H1 (cell line): ENCODE data around the gene CHSY1. TPM values are rescaled to one million over a fixed set of nuclear protein-coding genes. Genes with fewer than 3 reads are reported as not detected.

Experiments used
- CTCF ChIA-PET: fragments of 300-600 bp; sonication (Branson Sonifier 250); formaldehyde crosslinking; loops from one replicate; lab custom pipeline; 2021; ENCODE audit not compliant: partially characterized antibody; lab: Charles Lee
- POLR2A ChIA-PET: fragments of 300-600 bp; sonication (Branson Sonifier 250); formaldehyde crosslinking; loops from one replicate; lab custom pipeline; 2021; ENCODE audit warnings: inconsistent platforms; ENCODE audit not compliant: partially characterized antibody; lab: Charles Lee
- DNase-seq, 2 experiments: peaks; one replicate each; pipeline versions ENCODE4 v3.0.0 to v3.0.0-alpha.2; 2010 to 2022; ENCODE audit warnings: low spot score in 2 of 2, low read depth in 1 of 2, mixed read lengths in 1 of 2
- FAIRE-seq: peaks from 2 replicates; lab custom pipeline; 2011; peaks lifted over from hg19 to GRCh38; lab: Jason Lieb, UNC
- H2AFZ ChIP-seq: 2 replicates; pipeline ENCODE4 v1.8.1; 2012; ENCODE audit warnings: low read length, inconsistent platforms
- H2AK5ac ChIP-seq: 2 replicates; pipeline ENCODE4 v1.6.1; 2013; ENCODE audit warnings: low read depth, low read length
- H2BK120ac ChIP-seq: replicated peaks from 2 replicates; pipeline ENCODE3; 2013; ENCODE audit warnings: low read depth, low read length, inconsistent platforms
- H2BK12ac ChIP-seq: 2 replicates; pipeline ENCODE4 v1.6.1; 2013; ENCODE audit warnings: low read depth, low read length
- H2BK15ac ChIP-seq: 2 replicates; pipeline ENCODE4 v1.6.1; 2013; ENCODE audit warnings: low read length
- H2BK20ac ChIP-seq: 2 replicates; pipeline ENCODE4 v1.6.1; 2013; ENCODE audit warnings: low read length
- H2BK5ac ChIP-seq: 2 replicates; pipeline ENCODE4 v1.6.1; 2013; ENCODE audit warnings: low read depth, low read length
- H3K14ac ChIP-seq: 2 replicates; pipeline ENCODE4 v1.6.1; 2013; ENCODE audit warnings: inconsistent platforms; ENCODE audit not compliant: insufficient read length
- H3K18ac ChIP-seq: 2 replicates; pipeline ENCODE4 v1.6.1; 2013; ENCODE audit warnings: low read length; ENCODE audit errors: extremely low read depth
- H3K23ac ChIP-seq: 2 replicates; pipeline ENCODE4 v1.6.1; 2013; ENCODE audit warnings: inconsistent platforms; ENCODE audit not compliant: insufficient read length
- H3K23me2 ChIP-seq: 2 replicates; pipeline ENCODE4 v1.6.1; 2013; ENCODE audit warnings: low read depth, low read length
- H3K27ac ChIP-seq: 2 replicates; pipeline ENCODE4 v1.6.1; 2011; ENCODE audit warnings: low read depth, low read length, inconsistent platforms
- H3K27me3 ChIP-seq, 4 experiments: replicated peaks in 1 of 4; 1 replicate in 1 of 4; 2 replicates in 3 of 4; pipeline versions ENCODE4 v1.6.1 to v1.8.1; 2011 to 2013; ENCODE audit warnings: low read length in 3 of 4, mild to moderate bottlenecking in 3 of 4, inconsistent platforms in 2 of 4, mixed read lengths in 2 of 4, moderate library complexity in 1 of 4; ENCODE audit not compliant: control insufficient read depth in 3 of 4, insufficient read depth in 3 of 4; ENCODE audit errors: extremely low read depth in 1 of 4
- H3K36me3 ChIP-seq, 4 experiments: 2 replicates each; pipeline versions ENCODE4 v1.6.1 to v1.8.1; 2011 to 2013; ENCODE audit warnings: mild to moderate bottlenecking in 4 of 4, low read length in 3 of 4, moderate library complexity in 2 of 4, control low read depth in 1 of 4, inconsistent platforms in 1 of 4; ENCODE audit not compliant: insufficient read depth in 4 of 4, control insufficient read depth in 2 of 4
- H3K4ac ChIP-seq: replicated peaks from 2 replicates; pipeline ENCODE3; 2013; ENCODE audit warnings: low read length, low read depth, mixed read lengths, inconsistent platforms; ENCODE audit not compliant: insufficient read length
- H3K4me1 ChIP-seq, 4 experiments: replicated peaks in 1 of 4; 1 replicate in 1 of 4; 2 replicates in 3 of 4; pipeline versions ENCODE4 v1.6.1 to v1.8.1; 2011 to 2013; ENCODE audit warnings: low read length in 3 of 4, inconsistent platforms in 2 of 4, mixed read lengths in 1 of 4; ENCODE audit not compliant: insufficient read depth in 4 of 4, control insufficient read depth in 3 of 4
- H3K4me2 ChIP-seq, 2 experiments: 2 replicates each; pipeline versions ENCODE4 v1.6.1 to v1.8.1; 2011 to 2013; ENCODE audit warnings: low read depth in 2 of 2, low read length in 2 of 2, control low read depth in 1 of 2, inconsistent platforms in 1 of 2, mild to moderate bottlenecking in 1 of 2; ENCODE audit not compliant: insufficient read depth in 1 of 2
- H3K4me3 ChIP-seq, 4 experiments: fragments of 200-600, 300-600 bp in 1 of 4; sonication (generic), shearing (Covaris generic), sonication (Bioruptor Twin) in 1 of 4; 2 replicates each; pipeline versions ENCODE4 v1.5.1 to v1.8.1; 2011 to 2016; ENCODE audit warnings: low read length in 4 of 4, low read depth in 3 of 4, control low read depth in 2 of 4, inconsistent platforms in 2 of 4, mild to moderate bottlenecking in 2 of 4, mixed read lengths in 1 of 4, moderate library complexity in 1 of 4; ENCODE audit not compliant: insufficient read depth in 2 of 4; ENCODE audit errors: extremely low read depth in 1 of 4
- H3K56ac ChIP-seq: replicated peaks from 2 replicates; pipeline ENCODE3; 2013; ENCODE audit warnings: low read depth, mild to moderate bottlenecking, mixed read lengths, low read length, inconsistent platforms; ENCODE audit not compliant: insufficient read length
- H3K79me1 ChIP-seq: 2 replicates; pipeline ENCODE4 v1.6.1; 2013; ENCODE audit warnings: low read depth, low read length, control low read depth
- H3K79me2 ChIP-seq, 2 experiments: 2 replicates each; pipeline versions ENCODE4 v1.6.1 to v1.8.1; 2012 to 2013; ENCODE audit warnings: low read length in 2 of 2, mild to moderate bottlenecking in 2 of 2, inconsistent platforms in 1 of 2; ENCODE audit not compliant: insufficient read depth in 2 of 2, control insufficient read depth in 1 of 2
- H3K9ac ChIP-seq, 4 experiments: replicated peaks in 1 of 4; 1 replicate in 1 of 4; 2 replicates in 3 of 4; pipeline versions ENCODE4 v1.6.1 to v1.8.1; 2011 to 2013; ENCODE audit warnings: low read depth in 3 of 4, low read length in 3 of 4, control low read depth in 2 of 4, mild to moderate bottlenecking in 2 of 4, moderate library complexity in 2 of 4, inconsistent platforms in 1 of 4; ENCODE audit errors: extremely low read depth in 1 of 4
- H3K9me3 ChIP-seq, 2 experiments: 2 replicates each; pipeline versions ENCODE4 v1.6.1 to v1.8.1; 2012 to 2013; ENCODE audit warnings: mild to moderate bottlenecking in 2 of 2, moderate library complexity in 2 of 2, control low read depth in 1 of 2, inconsistent platforms in 1 of 2, low read depth in 1 of 2, low read length in 1 of 2, mixed read lengths in 1 of 2; ENCODE audit not compliant: insufficient read depth in 2 of 2
- H4K20me1 ChIP-seq, 2 experiments: replicated peaks in 1 of 2; 2 replicates each; pipeline versions ENCODE3 to v1.8.1; 2011 to 2013; ENCODE audit warnings: inconsistent platforms in 2 of 2, low read length in 2 of 2, mild to moderate bottlenecking in 1 of 2; ENCODE audit not compliant: insufficient read depth in 2 of 2, control insufficient read depth in 1 of 2
- H4K5ac ChIP-seq: 2 replicates; pipeline ENCODE4 v1.6.1; 2013; ENCODE audit warnings: low read length, low read depth, mixed read lengths, inconsistent platforms; ENCODE audit not compliant: insufficient read length
- H4K8ac ChIP-seq: 2 replicates; pipeline ENCODE4 v1.8.0; 2013; ENCODE audit warnings: mild to moderate bottlenecking, moderate library complexity, low read length, inconsistent platforms; ENCODE audit not compliant: insufficient read depth; ENCODE audit errors: extremely low read depth
- H4K91ac ChIP-seq: replicated peaks from 2 replicates; pipeline ENCODE3; 2013; ENCODE audit warnings: low read length, mixed read lengths, inconsistent platforms; ENCODE audit not compliant: insufficient read length
- CHD1 ChIP-seq: IDR thresholded peaks from 2 replicates; pipeline ENCODE4 v1.6.1; 2012; ENCODE audit warnings: low read depth, low read length, improper control_type of control experiment
- CREB1 ChIP-seq: IDR thresholded peaks from 2 replicates; pipeline ENCODE4 v1.6.1; 2012; ENCODE audit warnings: inconsistent platforms
- HDAC2 ChIP-seq, 2 experiments: fragments of 300-600 bp in 1 of 2; sonication (generic) in 1 of 2; IDR thresholded peaks; 2 replicates each; pipeline ENCODE4 v1.6.1; 2011 to 2012; ENCODE audit warnings: low read depth in 2 of 2, low read length in 2 of 2, mild to moderate bottlenecking in 2 of 2, moderate library complexity in 2 of 2, borderline replicate concordance in 1 of 2, inconsistent platforms in 1 of 2
- HDAC6 ChIP-seq: IDR thresholded peaks from one replicate; pipeline ENCODE4 v1.7.1; 2012; ENCODE audit warnings: low read depth, mild to moderate bottlenecking, inconsistent platforms, low read length, moderate library complexity
- JUN ChIP-seq: IDR thresholded peaks from 2 replicates; pipeline ENCODE4 v1.6.1; 2011; ENCODE audit warnings: low read depth, mild to moderate bottlenecking, improper control_type of control experiment, low read length
- KDM4A ChIP-seq: IDR thresholded peaks from one replicate; pipeline ENCODE4 v1.7.1; 2012; ENCODE audit warnings: low read depth, mild to moderate bottlenecking, moderate library complexity, low read length, inconsistent platforms; ENCODE audit not compliant: severe bottlenecking
- KDM5A ChIP-seq: fragments of 200-600 bp; IDR thresholded peaks from 2 replicates; pipeline ENCODE4 v1.7.1; 2012; ENCODE audit warnings: mild to moderate bottlenecking, low read length, inconsistent platforms, mixed read lengths
- NRF1 ChIP-seq: IDR thresholded peaks from 2 replicates; pipeline ENCODE4 v1.6.1; 2011; ENCODE audit warnings: mild to moderate bottlenecking, low read depth, low read length, improper control_type of control experiment
- PHF8 ChIP-seq: fragments of 200-600 bp; sonication (generic); conservative IDR thresholded peaks from 2 replicates; pipeline ENCODE4 v1.7.1; 2012; ENCODE audit warnings: low read depth, mild to moderate bottlenecking, inconsistent platforms, low read length, moderate library complexity
- RBBP5 ChIP-seq: IDR thresholded peaks from 2 replicates; pipeline ENCODE4 v1.7.1; 2012; ENCODE audit warnings: low read depth, mild to moderate bottlenecking, inconsistent platforms, low read length, moderate library complexity, borderline replicate concordance
- SIN3A ChIP-seq, 2 experiments: IDR thresholded peaks in 1 of 2; conservative IDR thresholded peaks in 1 of 2; 2 replicates each; pipeline ENCODE4 v1.6.1; 2011 to 2012; ENCODE audit warnings: low read length in 2 of 2, improper control_type of control experiment in 1 of 2, low read depth in 1 of 2, mild to moderate bottlenecking in 1 of 2
- SIRT6 ChIP-seq: IDR thresholded peaks from one replicate; pipeline ENCODE4 v1.7.1; 2012; ENCODE audit warnings: low read length, inconsistent platforms
- TBP ChIP-seq: IDR thresholded peaks from 2 replicates; pipeline ENCODE4 v1.6.1; 2011; ENCODE audit warnings: low read depth, low read length, improper control_type of control experiment
- WGBS, 2 experiments: shearing (Covaris generic) in 1 of 2; methylation state at CpG; one replicate each; pipeline versions ENCODE4 v1.1.6 to v1.1.7; 2013 to 2015; ENCODE audit warnings: low lambda C conversion rate in 2 of 2, mixed read lengths in 2 of 2, inconsistent platforms in 1 of 2, low coverage in 1 of 2, missing lambda C conversion rate in 1 of 2; ENCODE audit not compliant: insufficient replicate concordance in 2 of 2, insufficient coverage in 1 of 2, insufficient read length in 1 of 2; ENCODE audit errors: extremely low coverage in 1 of 2, missing lambda C conversion rate in 1 of 2; 5-methylcytosine and 5-hydroxymethylcytosine counted together
- polyA plus RNA-seq, 7 experiments: library from polyadenylated mRNA; depleted of rRNA in 3 of 7; stranded (reverse) in 5 of 7; unstranded in 2 of 7; fragments of >200 nt in 5 of 7; fragments of 200-250 nt in 2 of 7; gene quantifications; 1 replicate in 5 of 7; 2 replicates in 1 of 7; 4 replicates in 1 of 7; pipeline versions ENCODE4 v1.2.1 to v1.2.3, GENCODE V29; 2011 to 2013; ENCODE audit warnings: missing spikeins in 2 of 7, mixed read lengths in 2 of 7
- total RNA-seq: library from RNA; stranded (reverse); fragmentation: NEBNext Ultra II Directional; extraction: Animal tissue kit (Norgen Biotek cat#: 25700); gene quantifications from 2 replicates; pipeline ENCODE4 v1.2.1, GENCODE V29; 2021

Gene CHSY1
- total and polyA plus RNA-seq, 2 of the 8 experiments (the other 6 are each of a cell fraction or from before 2014, with no cell fraction given), result 24.9 to 60.7 TPM

DNA sequence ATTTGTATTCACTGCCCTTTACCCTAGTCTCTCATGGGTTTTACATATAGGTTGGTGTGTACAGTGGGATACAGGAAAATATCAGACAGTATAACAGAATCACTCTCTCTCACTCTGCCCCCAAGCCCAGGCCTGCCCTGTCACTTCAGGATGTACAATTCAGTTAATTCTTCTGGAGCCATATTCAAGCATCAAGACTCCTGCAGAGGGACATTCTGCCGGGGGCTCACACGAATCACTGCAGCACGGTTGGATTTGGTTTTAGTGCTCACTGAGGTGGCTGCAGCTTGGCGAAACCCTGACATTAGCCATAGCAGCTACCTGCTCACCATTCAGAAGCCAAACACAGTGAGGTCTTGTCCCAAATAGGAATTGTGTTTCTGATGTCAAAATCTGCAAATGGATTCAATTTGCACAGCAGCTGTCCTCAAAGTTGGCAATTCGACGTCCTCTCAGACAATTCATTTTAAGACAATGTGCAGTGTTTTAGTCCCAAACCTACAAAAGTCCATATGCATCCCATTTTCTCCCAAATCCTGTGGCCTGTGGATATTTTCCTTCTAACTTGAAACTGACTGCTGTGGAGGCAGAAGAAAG, 82.9 kb downstream of the CHSY1 start:
- Histone ChIP-seq H2BK12ac (no peak overlapping the region), H2BK120ac (no peak overlapping the region), H3K9ac (no peak overlapping the region), H3K27ac (no peak overlapping the region), H2AFZ (no peak overlapping the region), H3K9me3 (peaks cover 9 to 11% of the 10 kb centered on the region in 2 experiments), H3K14ac (no peak overlapping the region), H4K91ac (no peak overlapping the region), H3K36me3 (no peaks in the 10 kb centered on the region; a peak in 1 of 8 replicates), H4K20me1 (no peaks in the 10 kb centered on the region), H3K79me2 (no peaks in the 10 kb centered on the region), H3K4ac (no peak overlapping the region), H3K4me3 (no peak overlapping the region), H2BK5ac (no peak overlapping the region), H3K56ac (no peak overlapping the region), H2AK5ac (no peak overlapping the region), H4K8ac (no peak overlapping the region), H3K79me1 (no peaks in the 10 kb centered on the region), H3K4me2 (no peak overlapping the region), H3K18ac (no peak overlapping the region), H3K23me2 (no peaks in the 10 kb centered on the region; the same call in 1 of the 2 replicates), H2BK15ac (no peak overlapping the region), H4K5ac (no peak overlapping the region), H3K23ac (no peak overlapping the region), H3K27me3 (no peaks in the 10 kb centered on the region), H2BK20ac (no peak overlapping the region), H3K4me1 (peaks cover 0 to 15% (median under 1%) of the 10 kb centered on the region in 4 experiments; a peak in 4 of 7 replicates)
- DNase-seq, result no peak
- POLR2A ChIA-PET, result interaction anchor here (0.9 kb wide), 2 partner anchors 9 to 67 kb away, joined by 3 to 4 read pairs; no protein-coding TSS in a partner anchor
- no peak for FAIRE-seq
- CTCF ChIA-PET, result interaction anchor here (0.9 to 3.4 kb wide), 7 partner anchors 9 to 160 kb away, joined by 3 to 14 read pairs (median 5); no protein-coding TSS in a partner anchor
- TF ChIP-seq TBP (no peak), SIN3A (conservative IDR thresholded peaks at IDR 0.05 in 1 of 2, IDR thresholded peaks at IDR 0.05 in 1 of 2; ENCODE audit: low read depth in 1 of 2, low read length in 2 of 2) (no peak), KDM5A (no peak), CHD1 (no peak), KDM4A (no peak), JUN (no peak), CREB1 (no peak), SIRT6 (no peak), PHF8 (no peak), RBBP5 (no peak), NRF1 (no peak), HDAC6 (no peak), HDAC2 (IDR thresholded peaks at IDR 0.05; ENCODE audit: borderline replicate concordance in 1 of 2, low read depth in 2 of 2, low read length in 2 of 2) (no peak)
- 82% methylated on average over 6 of the region's 6 CpGs; no CpG with 5 or more reads in 1 of the 2 experiments for WGBS, 2 experiments
